ENCODE measurements around the gene CNTD1.

CNTD1 gene

DNA sequence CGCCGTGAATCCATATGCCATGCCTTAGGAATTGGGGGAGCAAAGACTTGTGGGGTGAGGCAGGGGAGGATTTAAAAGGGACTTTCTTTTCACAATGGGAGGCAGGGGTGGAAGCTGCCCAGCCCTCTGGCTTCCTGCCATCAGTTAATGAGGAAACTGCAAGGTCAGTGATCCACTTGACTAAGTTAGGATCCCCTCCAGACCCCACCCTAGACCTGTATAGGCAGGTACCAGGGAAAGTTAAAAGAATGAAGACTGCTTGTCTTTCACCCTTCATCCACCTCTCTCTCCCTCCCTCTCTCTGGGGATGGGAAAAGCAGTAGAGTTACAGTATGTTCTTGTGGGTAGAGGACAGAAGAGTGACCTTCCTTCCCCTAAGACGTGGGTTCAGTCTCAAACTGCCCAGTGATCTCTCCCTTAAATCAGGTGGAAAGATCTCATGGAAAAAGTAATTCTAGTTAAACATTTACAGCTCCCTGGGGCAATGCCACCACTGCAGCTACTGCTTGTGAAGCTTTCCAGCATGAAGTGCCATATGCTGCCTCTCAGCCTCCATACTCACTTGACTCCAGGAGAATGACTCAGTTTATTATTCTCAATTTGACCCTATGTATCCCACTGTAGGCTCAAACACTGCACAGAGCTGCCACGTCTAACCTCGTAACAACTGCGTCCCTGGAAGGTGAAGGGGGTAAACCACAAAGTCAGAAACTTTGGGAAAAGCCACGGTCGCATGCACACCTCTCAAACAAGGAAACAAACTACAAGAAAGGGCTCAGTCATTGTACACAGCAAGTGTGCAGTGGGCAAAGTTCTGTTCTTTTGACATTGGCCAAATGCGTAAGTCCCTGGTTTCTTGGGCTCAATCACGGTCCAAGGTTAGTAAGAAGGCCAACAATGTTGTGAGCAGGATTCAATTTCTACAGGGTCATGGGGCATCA lies 1.3 kb upstream of the CNTD1 start:
- Mint-ChIP-seq H3K27me3 (ENCODE audit: low read depth) (no peaks in the 10 kb centered on the region), H3K4me1 (peaks cover 28% of the 10 kb centered on the region), H3K36me3 (ENCODE audit: low read depth) (peaks cover 6% of the 10 kb centered on the region), H3K27ac (peak overlapping the region; percentile 85 to 98 (median 97)), H3K9me3 (no peaks in the 10 kb centered on the region), H3K4me3 (peak overlapping the region; percentile 97 to 99 (median 98))
- no peak for TF ChIP-seq CTCF (IDR thresholded peaks at IDR 0.05; ENCODE audit: unreplicated experiment in 3 of 3)

DNA sequence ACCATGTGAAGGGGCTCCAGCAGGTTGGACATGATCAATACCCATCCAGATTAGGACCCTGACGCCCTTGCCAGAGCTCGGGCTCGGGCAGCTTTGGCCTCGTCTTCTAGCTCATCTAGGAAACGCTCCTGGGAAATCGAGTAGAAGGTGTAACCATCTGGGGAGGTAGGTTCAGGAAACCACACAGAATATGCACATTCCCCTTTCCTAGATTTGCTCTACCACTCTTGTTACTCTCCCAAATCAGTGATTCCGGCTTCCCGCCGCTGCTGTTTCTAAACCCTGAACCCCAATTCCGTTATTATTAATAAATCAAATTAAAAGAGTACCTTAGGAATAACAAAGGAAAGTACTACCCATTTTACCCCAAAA lies 664 bp upstream of the CNTD1 start:
- no peaks in the 10 kb centered on the region for H3K27me3 Mint-ChIP-seq (ENCODE audit: low read depth)
- TF ChIP-seq CTCF (IDR thresholded peaks at IDR 0.05; ENCODE audit: unreplicated experiment in 3 of 3): no peak
- peaks cover 32% of the 10 kb centered on the region for H3K4me1 Mint-ChIP-seq
- H3K4me3 Mint-ChIP-seq: peak overlapping the region; percentile 97 to 99 (median 98)
- H3K36me3 Mint-ChIP-seq (ENCODE audit: low read depth): peaks cover 6% of the 10 kb centered on the region
- peak overlapping the region; percentile 85 to 98 (median 97) for H3K27ac Mint-ChIP-seq
- H3K9me3 Mint-ChIP-seq: no peaks in the 10 kb centered on the region

- H3K9me3 Mint-ChIP-seq: no peaks in the 10 kb centered on the region
- peaks cover 15% of the 10 kb centered on the region for H3K4me1 Mint-ChIP-seq
- no peak overlapping the region for H3K27ac Mint-ChIP-seq
- H3K27me3 Mint-ChIP-seq (ENCODE audit: low read depth): peaks cover 6% of the 10 kb centered on the region
- no peaks in the 10 kb centered on the region for H3K36me3 Mint-ChIP-seq (ENCODE audit: low read depth)
- no peak for TF ChIP-seq CTCF (IDR thresholded peaks at IDR 0.05; ENCODE audit: unreplicated experiment in 3 of 3)
- H3K4me3 Mint-ChIP-seq: peak overlapping the region in 1 of 3 experiments; percentile 5
Observed at GRCh38 chr17:42803074-42803883, 4.6 kb downstream of the CNTD1 start.

- Mint-ChIP-seq H3K27me3 (ENCODE audit: low read depth) (peaks cover 6% of the 10 kb centered on the region), H3K4me3 (no peak overlapping the region), H3K9me3 (no peaks in the 10 kb centered on the region), H3K27ac (peak overlapping the region in 2 of 3 experiments; percentile 11 to 46), H3K36me3 (ENCODE audit: low read depth) (peaks cover 2% of the 10 kb centered on the region), H3K4me1 (peaks cover 9% of the 10 kb centered on the region)
- no peak for TF ChIP-seq CTCF (IDR thresholded peaks at IDR 0.05; ENCODE audit: unreplicated experiment in 3 of 3)
Observed at GRCh38 chr17:42804918-42805367, 6.3 kb downstream of the CNTD1 start.

DNA sequence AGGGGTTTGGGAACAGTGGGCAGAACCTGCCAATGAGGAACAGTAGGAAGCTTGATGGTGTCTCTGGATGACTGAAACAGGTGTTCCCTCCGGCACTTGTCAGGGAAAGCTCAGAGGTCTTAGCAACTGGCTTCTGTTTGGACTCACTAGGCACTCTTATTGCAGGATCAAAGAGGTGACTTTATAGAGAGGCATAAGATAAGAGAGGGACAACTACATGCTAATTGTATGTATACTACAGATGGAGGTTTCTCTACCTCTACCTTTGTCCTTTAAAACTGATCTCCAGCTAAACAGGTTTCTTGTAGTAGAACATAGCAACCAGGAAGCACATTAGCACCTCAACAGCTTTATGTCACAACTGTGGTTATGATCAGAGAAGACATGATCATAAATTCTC lies 7.6 kb downstream of the CNTD1 start:
- Mint-ChIP-seq H3K4me1 (peaks cover 9% of the 10 kb centered on the region), H3K4me3 (no peak overlapping the region), H3K27me3 (ENCODE audit: low read depth) (peaks cover 6% of the 10 kb centered on the region), H3K9me3 (no peaks in the 10 kb centered on the region), H3K36me3 (ENCODE audit: low read depth) (peaks cover 10% of the 10 kb centered on the region), H3K27ac (no peak overlapping the region)
- TF ChIP-seq CTCF (IDR thresholded peaks at IDR 0.05; ENCODE audit: unreplicated experiment in 3 of 3): no peak

Measured in nephron (organoid).